ENCODE data around the gene CDYL.

Gene CDYL

GRCh38 chr6:4801491-4802110, 25.4 kb downstream of the CDYL start:
- TF ChIP-seq NFIC (IDR thresholded peaks at IDR 0.05) (no peak), USF1 (IDR thresholded peaks at IDR 0.05) (no peak), YY1 (IDR thresholded peaks at IDR 0.05; ENCODE audit: low read depth) (no peak), CEBPB (IDR thresholded peaks at IDR 0.05) (no peak), EP300 (IDR thresholded peaks at IDR 0.05; ENCODE audit: borderline replicate concordance) (no peak), TCF12 (IDR thresholded peaks at IDR 0.05; ENCODE audit: low read depth) (no peak)

GRCh38 chr6:4802312-4802935, 26.2 kb downstream of the CDYL start:
- no peak for TF ChIP-seq TEAD4 (IDR thresholded peaks at IDR 0.05)
- TF ChIP-seq FOXM1 (IDR thresholded peaks at IDR 0.05; ENCODE audit: borderline replicate concordance, low read depth) = no peak
- no peak for TF ChIP-seq YY1 (IDR thresholded peaks at IDR 0.05; ENCODE audit: low read depth)
- TF ChIP-seq MAX (IDR thresholded peaks at IDR 0.05) = no peak
- no peak for TF ChIP-seq TAF1 (IDR thresholded peaks at IDR 0.05; ENCODE audit: low read depth)
- TF ChIP-seq EGR1 (IDR thresholded peaks at IDR 0.05) = no peak
- TF ChIP-seq CEBPB (IDR thresholded peaks at IDR 0.05) = no peak
- no peak for TF ChIP-seq ZBTB7A (IDR thresholded peaks at IDR 0.05; ENCODE audit: low read depth)
- TF ChIP-seq NFIC (IDR thresholded peaks at IDR 0.05) = no peak
- no peak for TF ChIP-seq REST (IDR thresholded peaks at IDR 0.05; ENCODE audit: low read depth)
- TF ChIP-seq EP300 (IDR thresholded peaks at IDR 0.05; ENCODE audit: borderline replicate concordance) = no peak
- TF ChIP-seq USF1 (IDR thresholded peaks at IDR 0.05) = no peak
- no peak for TF ChIP-seq RAD21 (IDR thresholded peaks at IDR 0.05; ENCODE audit: low read depth)
- TF ChIP-seq TCF12 (IDR thresholded peaks at IDR 0.05; ENCODE audit: low read depth) = no peak
- no peak for TF ChIP-seq CREB1 (IDR thresholded peaks at IDR 0.05; ENCODE audit: low read depth)

- TF ChIP-seq USF1 (IDR thresholded peaks at IDR 0.05) (no peak), REST (IDR thresholded peaks at IDR 0.05; ENCODE audit: low read depth) (peak; percentile 36; the same call in 1 of the 2 replicates)
Observed at GRCh38 chr6:4803343-4803744, 27.1 kb downstream of the CDYL start.

GRCh38 chr6:4804095-4804494, 27.9 kb downstream of the CDYL start:
- TF ChIP-seq REST (IDR thresholded peaks at IDR 0.05; ENCODE audit: low read depth) (no peak), CREB1 (IDR thresholded peaks at IDR 0.05; ENCODE audit: low read depth) (no peak), NFIC (IDR thresholded peaks at IDR 0.05) (no peak), MAX (IDR thresholded peaks at IDR 0.05) (no peak), FOXM1 (IDR thresholded peaks at IDR 0.05; ENCODE audit: borderline replicate concordance, low read depth) (no peak), RAD21 (IDR thresholded peaks at IDR 0.05; ENCODE audit: low read depth) (no peak), TEAD4 (IDR thresholded peaks at IDR 0.05) (no peak), TAF1 (IDR thresholded peaks at IDR 0.05; ENCODE audit: low read depth) (no peak)

Measured in Ishikawa (cell line).